ENCODE data around the gene CDH16. TPM values are rescaled to one million over a fixed set of nuclear protein-coding genes. Genes with fewer than 3 reads are reported as not detected.
"Not testable (repeated sequence)": the region's sequence is repeated elsewhere in the genome, so short reads cannot be mapped to it uniquely, and the experiment has no call there.

Gene CDH16
- total and polyA plus RNA-seq, 2 donors (not counting 1 experiment from before 2014, with no cell fraction given), result not detected

- Histone ChIP-seq H2AFZ (ENCODE audit: low read length) (peak overlapping the region; percentile 90), H3K27ac (ENCODE audit: insufficient read depth, low read length) (peak overlapping the region; percentile 46)
- TF ChIP-seq CTCF (conservative IDR thresholded peaks at IDR 0.05 in 1 of 2, IDR thresholded peaks at IDR 0.05 in 1 of 2; ENCODE audit: low read depth in 1 of 2, low read length in 2 of 2) (no peak), EZH2 (IDR thresholded peaks at IDR 0.05; ENCODE audit: low read length, missing control alignments) (no peak)
Measured at GRCh38 chr16:66872559-66872942, 46.1 kb downstream of the CDH16 start.

GRCh38 chr16:66871840-66872239, 46.8 kb downstream of the CDH16 start:
- Histone ChIP-seq H3K9ac (ENCODE audit: insufficient read depth, low read length) (no peak overlapping the region), H3K4me2 (ENCODE audit: extremely low read depth, insufficient read depth, low read length) (no peak overlapping the region), H3K27ac (ENCODE audit: insufficient read depth, low read length) (no peak overlapping the region), H3K4me1 (ENCODE audit: control insufficient read depth, extremely low read depth, insufficient read depth, low read length) (peaks cover 16% of the 10 kb centered on the region), H3K36me3 (ENCODE audit: control insufficient read depth, insufficient read depth, low read length) (no peaks in the 10 kb centered on the region), H3K27me3 (ENCODE audit: control insufficient read depth, insufficient read depth, low read length) (no peaks in the 10 kb centered on the region), H3K4me3 (replicated peaks in 1 of 4; ENCODE audit: control extremely low read depth in 1 of 4, insufficient read depth in 1 of 4, low read depth in 3 of 4, low read length in 4 of 4) (no peak overlapping the region), H4K20me1 (ENCODE audit: control insufficient read depth, extremely low read depth, insufficient read depth, low read length) (no peaks in the 10 kb centered on the region), H2AFZ (ENCODE audit: low read length) (no peak overlapping the region), H3K79me2 (ENCODE audit: control insufficient read depth, insufficient read depth, low read length) (no peaks in the 10 kb centered on the region), H3K9me3 (ENCODE audit: control insufficient read depth, insufficient read depth, low read depth, low read length) (no peaks in the 10 kb centered on the region)
- TF ChIP-seq EZH2 (IDR thresholded peaks at IDR 0.05; ENCODE audit: low read length, missing control alignments), result no peak
- TF ChIP-seq CTCF (conservative IDR thresholded peaks at IDR 0.05 in 1 of 2, IDR thresholded peaks at IDR 0.05 in 1 of 2; ENCODE audit: low read depth in 1 of 2, low read length in 2 of 2), result no peak
- DNase-seq (ENCODE audit: low read depth in 2 of 2), result no peak

More at GRCh38 chr16:66872559-66872942, 46.1 kb downstream of the CDH16 start:
- Histone ChIP-seq H3K4me1 (ENCODE audit: control insufficient read depth, extremely low read depth, insufficient read depth, low read length) (peaks cover 16% of the 10 kb centered on the region), H3K4me3 (replicated peaks in 1 of 4; ENCODE audit: control extremely low read depth in 1 of 4, insufficient read depth in 1 of 4, low read depth in 3 of 4, low read length in 4 of 4) (peak overlapping the region; percentile 15 to 54 (median 33)), H3K9ac (ENCODE audit: insufficient read depth, low read length) (no peak overlapping the region), H3K9me3 (ENCODE audit: control insufficient read depth, insufficient read depth, low read depth, low read length) (no peaks in the 10 kb centered on the region), H3K36me3 (ENCODE audit: control insufficient read depth, insufficient read depth, low read length) (no peaks in the 10 kb centered on the region), H4K20me1 (ENCODE audit: control insufficient read depth, extremely low read depth, insufficient read depth, low read length) (no peaks in the 10 kb centered on the region), H3K27me3 (ENCODE audit: control insufficient read depth, insufficient read depth, low read length) (no peaks in the 10 kb centered on the region), H3K79me2 (ENCODE audit: control insufficient read depth, insufficient read depth, low read length) (no peaks in the 10 kb centered on the region), H3K4me2 (ENCODE audit: extremely low read depth, insufficient read depth, low read length) (peak overlapping the region; percentile 95)
- no peak for DNase-seq (ENCODE audit: low read depth in 2 of 2)

- not testable (repeated sequence) for H4K20me1 ChIP-seq (ENCODE audit: control insufficient read depth, extremely low read depth, insufficient read depth, low read length); H3K9me3 ChIP-seq (ENCODE audit: control insufficient read depth, insufficient read depth, low read depth, low read length); H2AFZ ChIP-seq (ENCODE audit: low read length); H3K79me2 ChIP-seq (ENCODE audit: control insufficient read depth, insufficient read depth, low read length); H3K4me2 ChIP-seq (ENCODE audit: extremely low read depth, insufficient read depth, low read length); DNase-seq (ENCODE audit: low read depth in 2 of 2); H3K27me3 ChIP-seq (ENCODE audit: control insufficient read depth, insufficient read depth, low read length); H3K4me3 ChIP-seq (replicated peaks in 1 of 4; ENCODE audit: control extremely low read depth in 1 of 4, insufficient read depth in 1 of 4, low read depth in 3 of 4, low read length in 4 of 4); H3K9ac ChIP-seq (ENCODE audit: insufficient read depth, low read length); H3K27ac ChIP-seq (ENCODE audit: insufficient read depth, low read length); H3K36me3 ChIP-seq (ENCODE audit: control insufficient read depth, insufficient read depth, low read length)
- H3K4me1 ChIP-seq (ENCODE audit: control insufficient read depth, extremely low read depth, insufficient read depth, low read length), result peaks cover 16% of the 10 kb centered on the region
Measured at GRCh38 chr16:66871363-66871762, 47.3 kb downstream of the CDH16 start.

All from fibroblast of lung (primary cell).